Right hindlimb (tissue), 1 donor: Measurements from ENCODE around the gene USP28.
A peak's percentile ranks its signal among the peaks of the same experiment; 100 is the strongest.
"Not testable (repeated sequence)": the region's sequence is repeated elsewhere in the genome, so short reads cannot be mapped to it uniquely, and the experiment has no call there.

ENCODE experiments used
- DNase-seq: peaks from one replicate; pipeline ENCODE4 v3.0.0-alpha.2; 2018

The USP28 gene

DNA sequence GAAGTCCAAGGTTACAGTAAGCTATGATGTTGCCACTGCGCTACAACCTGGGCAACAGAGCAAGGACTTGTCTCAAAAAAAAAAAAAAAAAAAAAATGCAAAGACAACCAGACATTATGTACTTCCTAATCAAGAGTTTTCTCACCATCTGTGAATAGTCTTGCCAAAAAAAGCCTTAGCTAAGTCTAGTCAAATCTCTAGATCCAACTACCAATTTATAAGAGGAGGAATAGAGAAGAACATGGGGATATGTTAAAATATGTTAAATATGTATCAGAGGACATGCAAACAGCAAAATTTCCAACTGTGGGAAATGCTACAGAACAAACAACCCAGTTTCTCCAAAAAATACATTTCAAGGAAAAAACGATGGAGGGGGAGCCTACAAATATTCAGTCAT is 45.6 kb downstream of the USP28 start:
- DNase-seq, result no peak

DNA sequence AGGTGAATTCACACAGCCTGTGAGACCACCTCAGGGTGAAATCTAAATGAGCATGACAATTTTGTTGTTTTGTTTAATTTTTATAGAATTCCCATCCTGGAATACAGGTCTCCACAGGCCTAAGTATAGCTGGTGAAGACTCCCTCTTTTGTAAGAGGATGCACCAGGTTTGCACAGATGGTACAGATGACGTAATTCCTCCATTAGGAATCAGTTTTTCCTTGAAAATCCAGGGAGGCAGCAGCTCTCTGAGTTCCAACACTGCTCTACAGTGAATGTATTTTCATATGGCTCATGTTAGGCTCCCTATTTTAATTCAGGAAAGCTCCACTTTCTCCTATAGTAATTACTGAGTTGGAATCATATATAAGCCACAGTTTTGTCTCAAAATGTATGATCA is 47.2 kb downstream of the USP28 start:
- no peak for DNase-seq

DNA sequence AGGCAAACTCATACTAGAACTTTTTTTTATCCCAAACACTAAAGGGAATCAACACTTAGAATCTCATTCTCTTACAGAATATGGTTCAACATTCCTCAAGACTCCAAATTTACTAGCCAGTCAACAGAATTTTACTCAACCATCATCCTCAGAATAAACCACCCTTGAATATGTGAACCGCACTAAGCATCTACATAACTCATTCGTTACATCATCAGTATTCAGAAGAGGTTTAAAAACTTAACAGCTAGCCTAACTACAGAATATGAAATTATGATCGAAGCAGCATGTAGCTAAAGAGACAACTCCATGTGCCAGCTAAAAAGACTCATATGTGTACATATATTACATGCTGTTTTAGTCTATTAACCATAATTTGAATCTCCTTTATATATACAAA is 47.9 kb downstream of the USP28 start:
- no peak for DNase-seq

DNA sequence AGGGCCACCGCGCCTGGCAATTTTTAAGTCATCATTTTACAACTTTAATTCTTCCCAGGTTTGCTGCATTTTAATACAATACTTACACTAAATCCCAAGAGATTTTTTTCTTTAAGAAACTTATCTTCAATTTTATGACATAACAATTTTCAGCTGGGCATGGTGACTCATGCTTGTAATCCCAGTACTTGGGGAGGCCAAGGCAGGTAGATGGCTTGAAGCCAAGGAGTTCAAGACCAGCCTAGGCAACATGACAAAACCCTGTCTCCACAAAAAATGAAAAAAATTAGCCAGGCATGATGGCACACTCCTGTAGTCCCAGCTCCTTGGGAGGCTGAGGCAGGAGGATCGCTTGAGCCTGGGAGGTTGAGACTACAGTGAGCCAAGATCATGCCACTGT is 56.9 kb downstream of the USP28 start:
- no peak for DNase-seq

DNA sequence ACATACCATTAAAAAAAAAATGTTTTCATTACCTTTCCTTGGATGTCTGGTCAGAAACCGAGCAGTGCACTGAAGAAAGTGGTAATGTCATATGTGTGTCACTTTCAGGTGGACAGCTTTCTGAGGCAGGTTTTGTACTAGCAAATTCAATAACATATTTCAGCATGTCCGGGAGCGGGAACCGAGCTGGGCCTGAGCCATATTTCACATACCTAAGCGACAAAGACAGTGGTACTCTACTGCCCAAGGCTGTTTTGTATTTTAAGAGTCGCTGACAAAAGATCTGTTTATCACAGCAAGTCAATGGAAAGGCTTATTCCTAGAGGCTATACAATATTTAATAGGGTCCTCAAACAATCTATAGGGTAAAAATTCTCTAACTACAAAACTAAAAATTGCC is 57.7 kb downstream of the USP28 start:
- DNase-seq, result no peak

DNA sequence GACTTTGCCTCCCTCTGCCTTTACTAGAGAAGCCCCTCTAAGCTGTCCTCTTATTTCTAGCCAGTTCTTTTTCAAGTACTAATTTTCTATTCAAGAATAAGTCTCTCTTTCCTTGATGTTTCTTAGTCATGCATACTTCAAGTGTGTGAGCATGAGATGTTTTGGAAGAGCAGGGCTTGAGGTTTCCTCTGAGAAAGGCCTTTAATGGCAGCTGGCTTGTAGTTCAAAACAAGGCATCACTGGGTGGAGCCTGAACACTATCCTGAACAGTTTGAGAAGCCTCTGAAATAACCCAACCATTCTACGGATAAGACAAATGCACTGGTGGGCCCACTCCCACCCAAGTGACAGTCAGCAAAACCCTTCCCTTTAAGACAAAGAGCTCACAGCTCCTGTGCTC is 58.2 kb downstream of the USP28 start:
- DNase-seq, result no peak

DNA sequence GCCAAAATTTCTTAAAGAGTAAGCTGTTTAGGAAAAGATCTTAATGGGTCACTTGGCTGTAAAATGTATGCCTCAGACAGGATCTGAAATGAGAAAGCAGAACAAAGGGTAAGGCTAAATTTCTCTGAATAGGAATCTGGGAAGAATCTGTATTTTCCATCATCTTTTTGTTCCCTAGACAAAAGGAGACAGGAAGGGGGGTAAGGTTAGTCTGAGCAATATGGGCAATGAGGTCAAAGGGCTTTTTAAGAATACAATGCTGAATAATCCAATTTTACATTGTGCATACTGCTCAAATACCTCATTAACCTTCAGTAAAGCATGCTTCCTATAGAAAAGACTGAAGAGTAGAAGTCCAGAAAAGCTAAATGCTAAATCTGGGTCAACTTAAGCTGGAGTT is 61.2 kb downstream of the USP28 start:
- DNase-seq, result no peak

DNA sequence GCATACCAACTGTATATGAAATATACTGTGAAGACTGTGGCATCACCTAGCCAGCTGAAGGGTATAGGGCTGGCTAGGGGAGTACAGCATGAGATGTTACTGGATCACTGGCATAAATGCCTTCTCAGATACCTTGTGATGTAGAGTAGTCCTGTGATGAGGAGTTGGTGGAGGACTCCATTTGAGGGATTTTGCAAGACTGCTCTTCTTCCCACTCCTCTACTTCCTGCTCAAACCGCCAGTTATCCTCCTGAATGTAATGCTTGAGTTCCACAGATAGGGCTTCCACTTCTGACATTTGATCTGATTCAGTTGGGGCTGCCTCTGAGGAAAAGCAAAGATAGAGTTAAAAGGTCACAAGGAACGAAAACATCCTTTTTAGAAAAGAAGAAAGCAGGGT is 66.4 kb downstream of the USP28 start:
- DNase-seq, result no peak

DNA sequence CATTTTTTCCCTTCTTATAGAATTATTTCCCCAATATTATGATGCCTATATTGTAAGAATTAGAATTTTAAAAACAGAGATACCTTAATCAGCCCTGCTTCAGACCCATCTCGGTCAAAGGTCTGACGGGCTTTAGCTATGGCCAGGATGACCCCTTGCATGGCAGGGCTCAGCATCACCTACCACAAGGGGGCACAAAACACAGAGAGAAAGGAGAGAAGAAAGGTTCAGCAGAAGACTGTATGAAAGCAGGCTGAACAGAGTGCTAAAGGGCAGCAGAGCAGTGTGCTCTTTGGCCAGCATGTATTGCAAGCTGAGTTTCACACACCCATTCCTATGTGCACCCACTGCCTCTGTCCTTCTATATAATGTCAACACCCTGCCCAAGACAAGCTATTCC is 69.0 kb downstream of the USP28 start:
- DNase-seq, result no peak

DNA sequence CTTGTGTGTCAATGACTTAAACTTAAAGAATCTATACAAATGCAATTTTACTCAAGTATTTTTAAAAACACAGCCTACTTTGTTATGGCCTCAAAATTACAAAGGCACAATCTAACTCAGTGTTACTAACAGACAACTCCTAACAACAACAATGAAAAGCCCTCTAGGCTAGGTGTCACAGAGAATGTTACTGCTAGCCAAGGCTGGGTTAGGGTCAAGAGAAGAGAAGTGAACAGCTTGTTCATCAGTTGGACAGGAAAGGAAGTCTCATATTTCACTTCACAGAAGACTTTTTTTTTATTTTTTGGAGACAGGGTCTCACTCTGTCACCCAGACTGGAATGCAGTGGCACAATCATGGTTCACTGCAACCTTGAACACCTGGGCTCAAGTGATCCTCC is 69.7 kb downstream of the USP28 start:
- DNase-seq, result no peak

DNA sequence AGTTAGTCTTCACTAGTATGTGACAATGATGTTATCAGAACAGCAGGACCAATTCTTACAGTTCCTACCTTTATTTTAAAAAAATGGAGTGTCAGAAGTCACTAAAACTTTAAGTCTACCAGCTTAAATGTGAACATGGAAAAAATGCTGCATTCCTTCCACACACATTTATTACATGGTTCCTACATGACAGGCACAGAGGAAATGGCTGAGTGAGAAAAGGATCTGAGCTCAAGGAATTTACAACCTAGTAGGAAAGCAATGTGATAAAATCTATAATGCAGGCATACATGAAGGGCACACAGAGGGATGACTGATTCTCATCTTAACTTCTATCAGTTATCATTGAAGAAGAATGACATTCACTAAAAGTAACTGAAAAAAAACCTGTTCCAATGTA is 72.8 kb downstream of the USP28 start:
- no peak for DNase-seq

DNA sequence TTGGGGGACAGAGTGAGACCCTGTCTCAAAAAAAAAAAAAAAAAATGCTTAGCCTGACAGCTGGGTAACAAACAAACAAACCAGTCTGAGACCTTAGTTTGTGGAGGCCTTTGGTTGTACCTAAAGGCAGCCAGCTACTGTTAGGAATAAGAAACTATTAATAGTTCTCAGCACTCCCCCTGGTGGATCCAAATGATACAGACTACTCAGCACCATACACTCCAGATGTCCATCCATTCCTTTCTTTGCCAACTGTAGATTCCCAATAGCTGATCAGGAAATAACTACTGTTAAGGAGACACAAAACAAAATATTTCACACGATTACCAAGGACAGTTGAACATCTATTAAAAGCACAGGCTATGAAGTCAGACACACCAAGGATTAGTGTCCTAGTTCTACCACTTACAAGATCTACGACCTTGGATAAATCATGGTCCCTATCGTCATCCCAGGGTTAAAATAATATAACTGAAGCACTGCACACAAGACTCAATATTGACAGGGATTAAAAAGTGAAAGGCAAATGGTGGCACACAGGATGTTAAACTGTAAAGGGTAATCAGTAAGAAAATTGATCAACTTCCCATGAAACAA is 78.6 kb downstream of the USP28 start:
- no peak for DNase-seq

DNA sequence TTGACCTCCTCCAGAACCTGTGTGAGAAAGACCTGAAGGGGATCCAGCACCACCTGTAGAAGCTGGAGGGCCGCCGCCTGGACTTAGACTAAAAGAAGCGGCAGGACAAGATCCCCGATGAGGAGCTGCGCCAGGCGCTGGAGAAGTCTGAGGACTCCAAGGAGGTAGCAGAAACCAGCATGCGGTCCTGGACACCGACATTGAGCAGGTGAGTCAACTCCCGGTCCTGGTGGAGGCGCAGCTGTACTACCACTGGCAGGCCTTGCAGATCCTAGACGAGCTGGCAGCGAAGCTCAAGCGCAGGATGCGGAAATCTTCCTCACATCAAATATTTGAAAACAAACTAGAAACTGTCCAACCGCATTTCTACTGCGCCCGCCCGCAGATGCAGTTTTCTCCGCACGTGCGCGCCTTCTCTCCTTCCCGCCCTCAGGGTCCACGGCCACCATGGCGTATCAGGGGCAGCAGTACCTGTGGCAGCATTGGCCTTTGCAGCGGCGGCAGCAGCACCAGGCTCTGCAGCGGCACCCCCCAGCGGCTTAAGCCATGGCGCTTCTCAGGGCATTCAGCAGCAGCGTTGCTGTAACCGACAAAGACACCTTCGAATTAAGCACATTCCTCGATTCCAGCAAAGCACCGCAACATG is 85.6 kb downstream of the USP28 start:
- no peak for DNase-seq

DNA sequence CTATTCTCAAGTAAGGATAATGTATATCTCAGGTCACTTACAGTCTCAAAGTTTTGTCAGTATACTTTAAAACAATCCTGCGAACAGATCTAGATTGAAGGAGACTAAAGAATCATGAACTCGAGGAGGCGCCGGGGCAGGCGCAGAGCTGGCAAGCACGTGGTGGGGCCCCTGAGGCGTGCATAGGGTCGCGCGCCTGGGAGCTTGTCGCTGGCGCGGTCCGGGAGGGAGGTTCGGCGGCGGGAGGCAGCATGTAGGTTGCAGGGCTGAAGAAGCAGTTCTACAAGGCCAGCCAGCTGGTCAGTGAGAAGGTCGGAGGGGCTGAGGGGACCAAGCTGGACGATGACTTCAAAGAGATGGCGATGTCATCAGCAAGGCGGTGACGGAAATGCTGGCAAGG is 86.4 kb downstream of the USP28 start:
- not testable (repeated sequence) for DNase-seq

DNA sequence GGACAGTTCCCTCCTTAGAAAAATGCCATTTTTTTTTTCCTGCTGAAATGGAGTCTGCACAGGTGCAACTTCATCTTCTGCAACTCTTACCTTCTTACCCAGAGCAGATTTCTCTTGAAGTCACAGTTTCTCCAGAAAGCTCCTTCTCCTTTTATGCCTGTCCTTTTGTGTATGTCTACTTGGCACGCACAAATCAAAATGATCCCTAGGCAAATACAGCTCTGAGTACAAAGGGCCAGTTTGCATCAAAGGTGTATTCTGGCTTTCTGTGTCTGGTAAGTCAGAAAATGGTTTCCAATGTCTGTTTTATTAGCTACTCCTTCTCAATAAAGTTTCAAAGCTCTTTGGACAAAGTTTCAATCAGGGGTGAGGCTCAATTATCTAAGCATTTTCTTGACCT is 93.2 kb downstream of the USP28 start:
- no peak for DNase-seq

DNA sequence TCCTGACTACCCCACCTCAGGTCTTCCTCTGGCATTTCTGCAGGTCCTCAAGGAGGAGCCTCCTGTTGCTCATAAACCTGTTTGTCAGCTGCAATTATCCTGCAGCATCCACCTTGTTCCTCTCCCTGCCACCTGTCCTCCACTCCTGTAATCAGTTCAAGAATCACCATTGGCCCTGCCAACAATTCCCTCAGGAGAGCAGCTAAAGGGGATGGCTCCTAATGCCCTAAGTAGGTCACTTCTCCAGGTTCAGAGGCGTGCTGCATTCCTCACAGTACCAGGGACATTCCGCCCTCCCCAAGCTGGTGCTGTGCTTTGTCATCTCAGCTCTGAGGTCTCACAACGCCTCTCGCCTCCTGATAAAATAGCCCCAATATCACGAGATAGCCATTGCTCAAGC is 93.7 kb downstream of the USP28 start:
- no peak for DNase-seq

DNA sequence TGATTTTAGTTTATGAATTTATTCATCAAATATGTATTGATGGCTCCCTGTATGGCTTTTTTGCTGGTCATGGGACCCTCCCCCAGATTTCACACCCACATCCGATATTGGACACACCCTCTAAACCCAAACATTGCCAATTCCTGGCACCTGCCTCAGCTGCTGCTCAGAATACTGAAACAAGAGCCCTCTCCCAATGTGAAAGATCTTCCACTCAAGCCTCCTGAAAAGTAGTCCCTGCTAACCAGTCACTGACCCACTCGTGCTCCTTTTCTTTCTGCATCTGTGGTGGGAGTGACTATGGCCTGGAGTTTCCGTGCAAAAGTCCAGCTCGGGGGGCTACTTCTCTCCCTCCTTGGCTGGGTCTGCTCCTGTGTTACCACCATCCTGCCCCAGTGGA is 95.9 kb downstream of the USP28 start, which contains the start of gene CLDN25:
Gene CLDN25 (plus strand): TSS at position 301 of the 400 bp plus-strand sequence. CDS start 0 bp downstream, at position 301.
- DNase-seq, result no peak

DNA sequence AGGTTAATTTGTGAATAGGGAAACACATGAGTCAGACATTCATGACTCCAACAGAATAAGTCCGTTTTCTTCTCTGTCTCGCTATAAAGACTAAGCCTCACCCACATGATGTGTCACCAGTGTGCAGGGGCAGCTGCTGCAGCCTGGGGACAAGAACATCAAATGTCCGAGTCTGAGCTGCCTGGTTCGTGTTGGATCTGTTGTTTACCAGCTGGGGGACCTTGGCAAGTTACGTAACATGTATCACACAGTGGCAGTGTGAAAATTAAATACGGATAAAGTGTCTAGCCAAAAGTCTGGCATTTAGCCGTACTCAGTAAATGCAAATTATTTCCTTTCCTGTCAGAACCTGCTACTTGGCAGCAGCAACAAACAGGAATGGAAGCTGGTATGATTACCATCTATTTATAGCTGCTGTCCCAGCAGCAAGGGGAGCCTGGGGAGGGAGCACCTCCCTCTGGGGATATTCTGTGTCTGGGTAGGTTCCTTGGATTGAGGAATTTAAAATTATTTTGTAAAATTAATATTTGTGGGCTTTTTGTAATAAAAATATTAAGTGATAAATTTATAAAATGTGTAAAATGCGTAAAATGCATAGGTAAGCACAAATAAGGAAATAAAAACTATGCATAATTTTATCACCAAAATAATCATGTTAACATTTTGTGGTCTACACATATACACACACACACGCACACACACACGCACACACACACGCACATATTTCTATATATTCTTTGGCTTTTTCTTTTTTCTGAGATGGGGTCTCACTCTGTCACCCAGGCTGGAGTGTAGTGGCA is 97.1 kb downstream of the USP28 start:
- DNase-seq, result peak; percentile 30

DNA sequence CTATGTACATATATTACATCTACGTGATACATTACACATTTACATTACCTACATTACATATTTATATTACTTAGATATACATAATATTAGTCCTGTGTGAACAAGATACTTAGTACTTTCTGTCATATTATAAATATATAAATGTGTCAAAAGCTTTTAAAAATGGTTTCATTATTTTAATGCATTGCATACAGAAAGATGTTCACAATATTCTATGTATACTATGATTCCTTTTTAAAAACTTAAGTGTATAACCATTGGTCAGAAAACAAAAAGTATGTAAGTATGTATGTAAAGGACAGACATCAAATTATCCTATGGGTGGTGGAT is 101.2 kb downstream of the USP28 start:
- DNase-seq, result no peak

DNA sequence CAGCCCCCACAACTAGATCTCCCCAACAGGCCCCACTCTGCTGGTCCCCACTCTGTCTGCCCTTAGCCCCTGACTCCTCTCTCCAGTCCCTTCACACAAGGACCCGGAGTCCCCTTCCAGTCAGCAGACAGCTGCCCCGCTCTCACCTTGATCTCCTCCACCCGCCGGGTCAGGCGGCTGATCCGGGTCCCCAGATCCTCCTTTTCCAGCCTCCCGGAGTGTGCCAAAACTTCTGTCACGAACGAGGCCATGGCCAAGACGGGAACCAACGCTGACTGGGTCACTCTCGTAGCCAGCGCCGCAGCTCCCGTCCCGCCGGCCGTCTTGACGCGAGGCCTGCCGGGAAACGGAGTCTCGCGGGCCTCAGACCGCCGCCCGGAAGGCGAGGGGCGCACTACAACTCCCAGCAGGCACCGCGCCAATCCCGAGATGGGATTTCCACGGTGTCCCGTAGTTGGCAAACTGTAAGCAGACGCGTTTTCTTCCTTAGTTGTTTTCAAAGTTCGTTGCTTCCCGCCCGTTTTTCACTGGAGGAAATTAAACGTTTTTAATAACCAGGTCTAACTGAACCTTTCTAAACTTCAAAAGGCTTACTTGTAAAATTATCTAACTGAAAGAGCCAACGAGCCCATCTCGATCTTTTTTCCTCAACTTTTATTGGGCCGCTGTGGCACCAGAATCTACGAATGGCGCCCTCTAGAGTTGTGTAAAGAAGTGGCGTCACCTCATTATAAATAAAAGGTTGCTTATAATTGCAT is 101.8 kb downstream of the USP28 start, which contains the start of gene ZW10:
Gene ZW10 (minus strand): TSS at position 277 of the 758 bp plus-strand sequence. CDS start 26 bp downstream, at position 251.
- DNase-seq, result peak; percentile 98

DNA sequence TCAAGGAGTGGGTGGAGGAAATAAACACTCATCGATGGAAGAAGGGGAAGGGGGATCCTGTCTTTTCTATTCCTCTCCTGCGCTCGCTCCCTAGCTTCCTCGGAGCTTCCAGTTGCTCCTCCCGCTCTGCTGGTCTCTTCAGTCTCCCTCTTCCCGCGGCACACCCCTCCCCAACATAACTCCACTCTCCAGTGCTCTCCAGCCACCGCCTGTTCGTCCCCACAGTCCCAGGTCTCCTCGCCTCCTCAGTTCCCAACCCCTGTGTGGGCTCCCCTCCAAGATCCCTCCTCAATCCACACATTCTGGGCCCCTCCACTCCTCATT is 102.3 kb downstream of the USP28 start:
- DNase-seq, result no peak

DNA sequence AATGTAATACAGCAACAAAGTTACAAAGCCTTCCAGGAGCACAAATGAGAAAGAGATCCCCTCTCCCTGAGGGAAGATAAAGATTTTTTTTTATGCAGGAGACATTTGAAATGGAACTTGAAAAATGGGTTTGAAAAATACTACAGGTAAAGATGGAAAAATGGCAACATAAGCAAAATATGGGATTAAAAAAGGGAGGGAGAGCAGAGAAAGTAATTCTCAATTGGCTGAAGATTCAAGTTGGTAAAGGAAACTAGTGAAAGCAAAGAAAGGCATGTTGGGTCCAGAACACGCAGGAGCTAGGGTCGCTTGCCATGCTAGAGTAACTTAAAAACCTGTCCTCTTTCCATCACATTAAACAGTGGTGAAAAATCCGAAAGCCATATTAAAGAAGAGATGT is 103.4 kb downstream of the USP28 start:
- DNase-seq, result no peak

DNA sequence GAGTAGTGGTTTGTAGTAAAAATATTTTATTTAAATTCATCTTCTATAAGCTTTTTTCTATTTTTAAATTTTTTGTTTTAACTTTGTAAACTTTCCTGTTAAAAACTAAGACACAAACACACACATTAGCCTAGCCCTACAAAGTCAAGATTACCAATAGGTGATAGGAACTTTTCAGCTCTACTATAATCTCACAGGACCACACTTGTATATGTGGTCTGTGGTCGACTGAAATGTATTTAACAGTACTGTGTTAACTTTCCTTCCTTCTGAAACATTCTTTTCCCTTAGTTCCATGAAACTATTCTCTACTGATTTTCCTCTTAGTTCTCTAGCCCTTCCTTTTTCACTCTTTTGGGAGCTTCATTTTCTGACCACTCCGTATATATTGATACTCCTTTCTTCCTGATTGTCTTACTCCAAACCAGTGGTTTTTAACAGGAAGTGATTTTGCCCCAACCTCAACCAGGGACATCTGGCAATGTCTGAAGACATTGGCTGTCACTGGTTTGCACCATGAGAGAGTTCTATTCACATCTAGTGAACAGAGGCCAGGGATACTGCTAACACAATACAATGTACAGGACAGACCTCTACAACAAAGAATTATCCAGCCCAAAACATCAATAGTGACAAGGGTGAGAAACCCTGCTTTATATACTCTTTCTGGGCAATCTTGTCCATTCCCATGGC is 110.7 kb downstream of the USP28 start:
- no peak for DNase-seq
